GM12864 (cell line): ENCODE results near the gene ZNF322.

Experiments used
- DNase-seq: peaks from one replicate; pipeline ENCODE4 v3.0.0-alpha.2; 2011; ENCODE audit warnings: low read depth
- H3K4me3 ChIP-seq: 2 replicates; pipeline ENCODE4 v1.5.1; 2011; ENCODE audit warnings: mild to moderate bottlenecking, low read depth, low read length, control low read depth
- TF ChIP-seq, protein P1 (sequence below): IDR thresholded peaks from 2 replicates; pipeline ENCODE4 v1.5.1; 2011; ENCODE audit warnings: low read depth, mild to moderate bottlenecking, moderate library complexity, low read length, control low read depth, inconsistent platforms; ENCODE audit errors: missing control alignments

Gene ZNF322

DNA sequence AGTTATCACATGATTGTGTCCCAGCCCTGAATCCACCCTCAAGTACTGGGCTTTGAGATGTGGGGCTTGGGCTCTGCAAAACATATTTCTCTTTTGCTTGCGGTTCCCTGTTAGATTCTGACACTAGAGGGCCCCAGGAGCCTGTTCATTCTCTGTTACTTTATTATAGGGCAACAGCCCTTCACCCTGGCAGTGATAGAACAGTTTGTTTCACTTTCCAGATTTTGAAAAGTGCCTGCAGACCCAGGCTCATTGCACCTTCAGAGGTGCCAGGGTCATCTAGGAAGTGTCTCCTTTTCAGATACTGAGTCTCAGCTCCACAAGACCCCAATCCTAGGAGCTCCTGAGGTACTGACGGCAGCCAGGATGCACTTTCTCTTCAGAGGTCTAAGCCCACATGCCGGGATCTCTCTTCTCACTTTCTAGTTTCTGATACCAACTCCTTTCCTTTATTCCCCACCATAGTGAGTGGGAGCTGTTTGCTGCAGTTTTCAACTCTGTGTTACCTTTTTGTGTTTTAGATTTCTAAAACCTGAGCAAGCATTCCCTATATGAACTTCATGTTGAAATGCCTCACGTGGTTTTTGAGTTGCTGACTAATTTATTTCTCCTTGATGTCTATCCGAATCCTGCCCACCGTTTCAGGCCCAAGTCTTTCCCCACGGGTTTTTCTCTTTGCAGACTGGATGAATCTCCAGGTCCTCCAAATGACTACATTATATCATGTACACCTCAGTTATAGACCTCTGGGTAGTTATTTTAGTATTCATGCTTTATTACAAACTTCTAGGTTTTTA is 51.9 kb downstream of the ZNF322 start:
- peak; percentile 34 for DNase-seq
- TF ChIP-seq, protein P1, sequence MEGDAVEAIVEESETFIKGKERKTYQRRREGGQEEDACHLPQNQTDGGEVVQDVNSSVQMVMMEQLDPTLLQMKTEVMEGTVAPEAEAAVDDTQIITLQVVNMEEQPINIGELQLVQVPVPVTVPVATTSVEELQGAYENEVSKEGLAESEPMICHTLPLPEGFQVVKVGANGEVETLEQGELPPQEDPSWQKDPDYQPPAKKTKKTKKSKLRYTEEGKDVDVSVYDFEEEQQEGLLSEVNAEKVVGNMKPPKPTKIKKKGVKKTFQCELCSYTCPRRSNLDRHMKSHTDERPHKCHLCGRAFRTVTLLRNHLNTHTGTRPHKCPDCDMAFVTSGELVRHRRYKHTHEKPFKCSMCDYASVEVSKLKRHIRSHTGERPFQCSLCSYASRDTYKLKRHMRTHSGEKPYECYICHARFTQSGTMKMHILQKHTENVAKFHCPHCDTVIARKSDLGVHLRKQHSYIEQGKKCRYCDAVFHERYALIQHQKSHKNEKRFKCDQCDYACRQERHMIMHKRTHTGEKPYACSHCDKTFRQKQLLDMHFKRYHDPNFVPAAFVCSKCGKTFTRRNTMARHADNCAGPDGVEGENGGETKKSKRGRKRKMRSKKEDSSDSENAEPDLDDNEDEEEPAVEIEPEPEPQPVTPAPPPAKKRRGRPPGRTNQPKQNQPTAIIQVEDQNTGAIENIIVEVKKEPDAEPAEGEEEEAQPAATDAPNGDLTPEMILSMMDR: peak; percentile 78

DNA sequence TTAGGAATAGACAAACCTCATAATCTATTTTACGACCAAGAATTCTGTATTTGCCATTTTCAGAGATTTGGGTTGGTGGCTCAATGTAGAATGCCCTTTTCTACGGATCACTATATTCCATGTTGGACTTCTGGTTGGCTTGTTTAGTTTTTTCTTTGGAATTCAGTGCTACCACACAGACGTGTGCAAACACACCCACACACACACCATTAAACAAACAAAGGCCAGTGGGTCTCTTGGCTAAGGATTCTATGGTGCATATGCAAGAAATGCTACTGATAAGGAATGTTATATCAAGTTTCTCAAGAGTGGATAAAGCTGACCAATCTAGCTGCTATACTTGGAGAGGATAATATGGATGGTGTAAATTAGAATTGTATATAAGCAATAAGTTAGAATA is 54.7 kb downstream of the ZNF322 start:
- DNase-seq: no peak
- TF ChIP-seq, protein P1: no peak
- H3K4me3 ChIP-seq: no peak overlapping the region

More for the DNA sequence above, 51.9 kb downstream of the ZNF322 start:
- H3K4me3 ChIP-seq: peak overlapping the region; percentile 10; the same call in 1 of the 2 replicates

DNA sequence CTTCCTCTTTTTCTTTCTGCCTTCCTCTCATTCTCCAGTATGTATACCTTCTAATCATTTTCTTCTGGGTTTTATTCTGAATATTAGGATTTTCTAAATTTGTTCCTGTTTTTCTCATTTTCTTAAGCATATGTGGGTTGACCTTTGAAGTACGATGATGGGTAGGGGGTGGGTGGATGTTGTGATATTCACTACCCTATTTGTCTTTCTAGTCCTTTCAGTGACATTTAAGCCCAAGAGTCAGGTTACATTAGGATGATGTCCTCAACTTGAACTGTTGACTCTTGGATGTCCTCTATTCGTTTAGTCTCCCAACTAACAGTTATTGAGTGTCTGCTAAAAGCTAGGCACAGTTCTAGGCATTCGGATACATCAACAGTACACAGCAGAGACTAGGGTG is 55.5 kb downstream of the ZNF322 start:
- TF ChIP-seq, protein P1: no peak
- DNase-seq: no peak
- H3K4me3 ChIP-seq: no peak overlapping the region

DNA sequence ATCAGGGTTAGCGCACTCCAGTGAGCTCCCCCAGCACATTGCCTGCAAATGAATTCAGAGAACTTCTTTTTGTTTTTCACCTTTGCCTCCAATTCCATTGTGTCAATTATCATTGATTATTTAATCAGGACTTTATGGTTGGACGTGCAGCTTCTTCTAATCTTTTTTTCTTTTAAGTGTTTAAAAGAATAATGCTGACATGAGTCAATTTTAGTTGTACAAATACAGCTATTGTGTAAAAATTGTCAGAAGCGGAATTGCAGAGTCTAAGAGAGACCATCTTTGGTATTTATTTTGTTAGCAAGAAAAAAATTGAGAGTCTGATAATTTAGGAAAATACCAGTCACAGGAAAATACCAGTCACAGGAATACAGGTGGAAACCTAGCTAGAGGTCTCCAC is 57.3 kb downstream of the ZNF322 start:
- no peak overlapping the region for H3K4me3 ChIP-seq
- DNase-seq: no peak
- TF ChIP-seq, protein P1: no peak

DNA sequence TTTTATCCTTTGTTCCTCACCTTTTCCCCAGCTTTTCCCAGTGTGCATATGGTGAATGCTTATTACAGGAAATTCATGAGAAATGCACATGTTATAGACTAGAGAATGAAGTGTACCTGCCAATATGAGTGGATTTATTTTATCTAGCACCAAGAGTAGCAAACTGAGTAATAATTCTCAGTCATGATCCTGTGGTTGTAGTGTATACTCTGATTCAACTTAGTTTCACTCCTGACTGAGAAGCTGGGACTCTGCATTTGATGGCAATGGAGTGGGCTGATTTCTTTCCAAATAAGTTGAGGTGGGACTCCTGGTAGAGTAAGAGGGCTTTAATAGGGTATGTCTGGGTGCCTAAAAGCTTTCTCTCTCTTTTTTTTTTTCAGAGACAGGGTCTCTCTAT is 58.8 kb downstream of the ZNF322 start:
- TF ChIP-seq, protein P1: no peak
- H3K4me3 ChIP-seq: no peak overlapping the region
- DNase-seq: no peak

DNA sequence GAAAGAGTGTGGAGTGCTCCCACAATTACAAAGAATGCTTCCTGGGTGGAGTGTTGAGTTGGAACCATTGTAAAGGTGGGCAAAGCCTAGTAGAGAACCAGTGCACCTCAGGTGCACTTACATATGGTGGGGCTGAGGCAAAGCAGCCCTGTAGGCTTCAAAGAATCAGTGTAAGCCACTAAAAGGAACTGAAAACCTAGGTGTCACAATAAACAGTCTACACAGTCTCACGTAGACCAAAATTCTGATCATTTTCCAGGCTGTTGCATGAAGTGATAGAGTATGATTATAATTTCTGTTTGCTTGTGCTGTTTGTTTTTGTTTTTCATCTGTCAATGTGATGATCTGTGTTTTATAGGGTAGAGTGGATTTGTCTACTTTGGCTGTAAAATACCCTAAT is 60.0 kb downstream of the ZNF322 start:
- TF ChIP-seq, protein P1: no peak
- DNase-seq: no peak
- H3K4me3 ChIP-seq: no peak overlapping the region

DNA sequence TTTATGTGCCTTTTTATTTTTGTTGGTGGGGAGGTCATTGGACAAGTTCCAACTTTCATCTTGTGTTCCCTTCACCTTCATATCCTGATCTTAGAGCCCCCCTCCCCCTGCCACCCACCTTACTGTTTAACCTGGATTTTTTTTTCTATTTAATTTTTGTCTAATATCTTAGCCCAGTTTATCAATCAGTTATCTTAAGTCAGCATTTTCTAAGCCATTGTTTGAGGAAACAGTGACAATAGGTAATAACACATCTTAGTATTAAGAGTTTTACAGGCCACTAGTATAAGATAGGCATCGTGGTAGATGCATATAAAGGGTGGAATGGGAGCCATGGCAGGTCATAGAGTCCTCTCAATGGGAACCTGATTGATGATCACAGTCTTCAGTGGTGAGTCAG is 60.4 kb downstream of the ZNF322 start:
- DNase-seq: no peak
- TF ChIP-seq, protein P1: no peak

More for the DNA sequence above, 60.4 kb downstream of the ZNF322 start:
- H3K4me3 ChIP-seq: no peak overlapping the region
